OCI-M1 (cell line): ENCODE measurements around the gene YJEFN3.

Experiments used
- DNase-seq: peaks from one replicate; lab custom pipeline; 2025; lab: John Stamatoyannopoulos, UW

The YJEFN3 gene

GRCh38 chr19:19540064-19540714 lies 11.5 kb downstream of the YJEFN3 start:
- no peak for DNase-seq

- DNase-seq, result peak; percentile 81
Measured at GRCh38 chr19:19540715-19541515, 12.2 kb downstream of the YJEFN3 start.

- no peak for DNase-seq
Measured at GRCh38 chr19:19541616-19542015, 12.9 kb downstream of the YJEFN3 start.

GRCh38 chr19:19542507-19542906 lies 13.8 kb downstream of the YJEFN3 start:
- DNase-seq, result peak; percentile 56

GRCh38 chr19:19543101-19543500 lies 14.4 kb downstream of the YJEFN3 start:
- DNase-seq, result no peak

- DNase-seq, result no peak
Measured at GRCh38 chr19:19543640-19544039, 14.9 kb downstream of the YJEFN3 start.

GRCh38 chr19:19544257-19544953 lies 15.7 kb downstream of the YJEFN3 start:
- no peak for DNase-seq

- no peak for DNase-seq
Measured at GRCh38 chr19:19544954-19545591, 16.4 kb downstream of the YJEFN3 start.

- DNase-seq, result no peak
Measured at GRCh38 chr19:19545707-19546106, 17.0 kb downstream of the YJEFN3 start.

GRCh38 chr19:19546751-19547162 lies 18.0 kb downstream of the YJEFN3 start:
- DNase-seq, result no peak

- DNase-seq, result no peak
Measured at GRCh38 chr19:19547674-19548336, 19.1 kb downstream of the YJEFN3 start.

GRCh38 chr19:19548915-19549759 lies 20.4 kb downstream of the YJEFN3 start:
- DNase-seq, result no peak

GRCh38 chr19:19549804-19550464 lies 21.2 kb downstream of the YJEFN3 start:
- peak; percentile 54 for DNase-seq

- no peak for DNase-seq
Measured at GRCh38 chr19:19550485-19550929, 21.8 kb downstream of the YJEFN3 start.

- no peak for DNase-seq
Measured at GRCh38 chr19:19550972-19551852, 22.5 kb downstream of the YJEFN3 start.

- no peak for DNase-seq
Measured at GRCh38 chr19:19551853-19552192, 23.1 kb downstream of the YJEFN3 start.

GRCh38 chr19:19552798-19553197 lies 24.1 kb downstream of the YJEFN3 start:
- peak; percentile 77 for DNase-seq

- DNase-seq, result no peak
Measured at GRCh38 chr19:19553670-19554069, 25.0 kb downstream of the YJEFN3 start.
